Endothelial cell of umbilical vein (primary cell): Measurements from ENCODE around the gene RPS6KL1. TPM values are rescaled to one million over a fixed set of nuclear protein-coding genes. Genes with fewer than 3 reads are reported as not detected.

Experiments
- BruUV-seq: library from RNA; stranded (reverse); fragments of 400-500 nt; replicated peaks from 2 replicates; lab custom pipeline; 2021; lab: Mats Ljungman, UMichigan
- CTCF ChIA-PET: fragments of 300-600, 350-600 bp; sonication (Branson Sonifier 250); formaldehyde crosslinking; loops from one replicate; lab custom pipeline; 2021; ENCODE audit warnings: antibody characterized with exemption, inconsistent platforms; lab: Charles Lee
- POLR2A ChIA-PET: fragments of 300-600, 350-600 bp; sonication (Branson Sonifier 250); formaldehyde crosslinking; loops from one replicate; lab custom pipeline; 2021; ENCODE audit warnings: antibody characterized with exemption, inconsistent platforms; lab: Charles Lee
- DNase-seq: peaks from one replicate; pipeline ENCODE4 v3.0.0-alpha.2; 2011; ENCODE audit warnings: low read depth, low spot score
- FAIRE-seq: peaks from 2 replicates; lab custom pipeline; 2011; peaks lifted over from hg19 to GRCh38; lab: Jason Lieb, UNC
- H2AFZ ChIP-seq: 2 replicates; pipeline ENCODE4 v1.6.0; 2012; ENCODE audit warnings: low read depth, low read length, control low read depth, inconsistent platforms
- H3K27ac ChIP-seq: 2 replicates; pipeline ENCODE4 v1.5.1; 2011; ENCODE audit warnings: low read depth, mild to moderate bottlenecking, control low read depth, low read length, moderate library complexity; ENCODE audit not compliant: insufficient read depth
- H3K27me3 ChIP-seq, 2 experiments: 2 replicates each; pipeline versions ENCODE4 v1.6.0 to v1.6.1; 2011; ENCODE audit warnings: low read length in 2 of 2, mixed read lengths in 1 of 2; ENCODE audit not compliant: control insufficient read depth in 2 of 2, insufficient read depth in 2 of 2
- H3K36me3 ChIP-seq, 2 experiments: 2 replicates in 1 of 2; 3 replicates in 1 of 2; pipeline ENCODE4 v1.5.1; 2011; ENCODE audit warnings: low read length in 2 of 2, mild to moderate bottlenecking in 1 of 2, moderate library complexity in 1 of 2; ENCODE audit not compliant: control insufficient read depth in 2 of 2, insufficient read depth in 2 of 2; ENCODE audit errors: extremely low read depth in 1 of 2
- H3K4me1 ChIP-seq: 3 replicates; pipeline ENCODE4 v1.5.1; 2011; ENCODE audit warnings: mild to moderate bottlenecking, low read length; ENCODE audit not compliant: control insufficient read depth, insufficient read depth; ENCODE audit errors: extremely low read depth
- H3K4me2 ChIP-seq: 2 replicates; pipeline ENCODE4 v1.6.1; 2011; ENCODE audit warnings: low read length, control low read depth, mixed read lengths; ENCODE audit not compliant: insufficient read depth
- H3K4me3 ChIP-seq, 3 experiments: fragments of 200-600 bp in 1 of 3; sonication (generic), shearing (Covaris generic) in 1 of 3; replicated peaks in 1 of 3; 2 replicates each; pipeline ENCODE4 v1.5.1; 2011 to 2016; ENCODE audit warnings: control low read depth in 3 of 3, low read length in 3 of 3, mild to moderate bottlenecking in 2 of 3, inconsistent platforms in 1 of 3, low read depth in 1 of 3, moderate library complexity in 1 of 3; ENCODE audit not compliant: insufficient read depth in 1 of 3
- H3K79me2 ChIP-seq: 2 replicates; pipeline ENCODE4 v1.6.0; 2012; ENCODE audit warnings: low read length, inconsistent platforms; ENCODE audit not compliant: control insufficient read depth, insufficient read depth
- H3K9ac ChIP-seq: replicated peaks from 2 replicates; pipeline ENCODE3; 2011; ENCODE audit warnings: low read length, control low read depth; ENCODE audit not compliant: insufficient read depth; ENCODE audit errors: extremely low read depth
- H3K9me1 ChIP-seq: replicated peaks from 3 replicates; pipeline ENCODE4 v1.6.0; 2011; ENCODE audit warnings: mild to moderate bottlenecking, low read length; ENCODE audit not compliant: control insufficient read depth, insufficient read depth; ENCODE audit errors: extremely low read depth
- H3K9me3 ChIP-seq: replicated peaks from 2 replicates; pipeline ENCODE4 v1.5.1; 2012; ENCODE audit warnings: low read length, inconsistent platforms; ENCODE audit not compliant: control insufficient read depth, insufficient read depth
- H4K20me1 ChIP-seq: replicated peaks from 2 replicates; pipeline ENCODE3; 2011; ENCODE audit warnings: mild to moderate bottlenecking, low read length; ENCODE audit not compliant: control insufficient read depth, insufficient read depth; ENCODE audit errors: extremely low read depth
- EZH2 ChIP-seq: IDR thresholded peaks from 2 replicates; pipeline ENCODE4 v1.6.1; 2012; ENCODE audit warnings: borderline replicate concordance, low read depth, mild to moderate bottlenecking, moderate library complexity, low read length, inconsistent platforms; ENCODE audit not compliant: severe bottlenecking
- JUN ChIP-seq: IDR thresholded peaks from 2 replicates; pipeline ENCODE4 v1.6.1; 2011; ENCODE audit warnings: borderline replicate concordance, low read depth; ENCODE audit not compliant: insufficient read length, insufficient read depth
- POLR2A ChIP-seq: IDR thresholded peaks from 2 replicates; pipeline ENCODE4 v1.6.1; 2012; ENCODE audit warnings: low read depth, mild to moderate bottlenecking, control low read depth, low read length
- dilution Hi-C: fragments of 300-500 bp; cut with MboI; formaldehyde crosslinking; loops from one replicate; pipeline ENCODE4 v1.15.0; 2019; ENCODE audit warnings: low sequenced_read_pairs; ENCODE audit not compliant: extremely low pct_ligation_motif_present
- intact Hi-C: fragments of 100-400 bp; cut with micrococcal nuclease; formaldehyde crosslinking; loops from one replicate; pipeline ENCODE4 v1.10.0; 2022
- polyA plus RNA-seq, 4 experiments: library from polyadenylated mRNA; depleted of rRNA in 3 of 4; stranded (reverse) in 3 of 4; unstranded in 1 of 4; fragments of >200 nt; gene quantifications; 2 replicates each; pipeline versions ENCODE4 v1.2.1 to v1.2.3, GENCODE V29; 2011 to 2012; ENCODE audit warnings: missing spikeins in 1 of 4
- total RNA-seq: library from RNA; stranded (reverse); gene quantifications from 2 replicates; pipeline ENCODE4 v1.2.3, GENCODE V29; 2021
- TF ChIP-seq, protein P1 (sequence below): IDR thresholded peaks from 2 replicates; pipeline ENCODE4 v1.6.1; 2011; ENCODE audit not compliant: insufficient read depth, insufficient read length
- TF ChIP-seq, protein P2 (sequence below), 2 donors: IDR thresholded peaks; 1 replicate in 1 of 2; 2 replicates in 1 of 2; pipeline ENCODE4 v1.5.1; 2011; ENCODE audit warnings: low read length in 2 of 2, mild to moderate bottlenecking in 2 of 2, moderate library complexity in 2 of 2, control low read depth in 1 of 2, inconsistent platforms in 1 of 2, low read depth in 1 of 2; ENCODE audit not compliant: insufficient read depth in 1 of 2; ENCODE audit errors: extremely low read depth in 1 of 2

Gene RPS6KL1
- total and polyA plus RNA-seq, 2 donors (not counting 3 experiments of a cell fraction or from before 2014, with no cell fraction given), result 10.2 to 23.8 TPM

DNA sequence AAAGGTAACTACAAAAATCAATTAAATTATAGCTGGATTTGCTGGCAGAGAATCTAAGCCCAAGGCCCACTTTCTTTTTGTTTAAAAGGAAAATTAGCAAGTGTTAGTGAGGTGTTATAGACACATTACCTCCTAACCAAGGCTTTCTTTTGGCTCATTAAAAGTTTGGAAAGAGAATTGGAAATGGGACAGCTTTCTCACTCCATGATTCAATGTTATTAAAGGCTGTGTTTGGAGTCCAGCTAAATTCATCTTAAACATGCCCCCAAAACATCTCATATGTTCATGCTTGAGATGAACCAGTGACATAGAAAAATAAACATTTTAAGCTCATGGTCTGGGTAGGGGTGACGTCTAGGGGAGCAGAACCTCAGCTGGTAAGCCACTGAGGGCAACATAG lies 45.8 kb upstream of the RPS6KL1 start:
- H3K27me3 ChIP-seq, result no peaks in the 10 kb centered on the region
- intact Hi-C loops (no loop called here), dilution Hi-C loops (no loop called here)
- no peak overlapping the region for H3K4me2 ChIP-seq
- no peaks in the 10 kb centered on the region for H3K79me2 ChIP-seq
- FAIRE-seq (no peak), DNase-seq (no peak)
- ChIA-PET CTCF (interaction anchor here (1.2 to 3.6 kb wide), 4 partner anchors 11 to 63 kb away, joined by 3 to 20 read pairs (median 4); partner anchors contain the start of gene PGF), POLR2A (interaction anchor here (2.8 kb wide), 1 partner anchor 13 kb away, joined by 10 read pairs; the partner anchor contains the start of gene PGF)
- TF ChIP-seq, protein P1, sequence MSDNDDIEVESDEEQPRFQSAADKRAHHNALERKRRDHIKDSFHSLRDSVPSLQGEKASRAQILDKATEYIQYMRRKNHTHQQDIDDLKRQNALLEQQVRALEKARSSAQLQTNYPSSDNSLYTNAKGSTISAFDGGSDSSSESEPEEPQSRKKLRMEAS, result no peak
- TF ChIP-seq, protein P2, sequence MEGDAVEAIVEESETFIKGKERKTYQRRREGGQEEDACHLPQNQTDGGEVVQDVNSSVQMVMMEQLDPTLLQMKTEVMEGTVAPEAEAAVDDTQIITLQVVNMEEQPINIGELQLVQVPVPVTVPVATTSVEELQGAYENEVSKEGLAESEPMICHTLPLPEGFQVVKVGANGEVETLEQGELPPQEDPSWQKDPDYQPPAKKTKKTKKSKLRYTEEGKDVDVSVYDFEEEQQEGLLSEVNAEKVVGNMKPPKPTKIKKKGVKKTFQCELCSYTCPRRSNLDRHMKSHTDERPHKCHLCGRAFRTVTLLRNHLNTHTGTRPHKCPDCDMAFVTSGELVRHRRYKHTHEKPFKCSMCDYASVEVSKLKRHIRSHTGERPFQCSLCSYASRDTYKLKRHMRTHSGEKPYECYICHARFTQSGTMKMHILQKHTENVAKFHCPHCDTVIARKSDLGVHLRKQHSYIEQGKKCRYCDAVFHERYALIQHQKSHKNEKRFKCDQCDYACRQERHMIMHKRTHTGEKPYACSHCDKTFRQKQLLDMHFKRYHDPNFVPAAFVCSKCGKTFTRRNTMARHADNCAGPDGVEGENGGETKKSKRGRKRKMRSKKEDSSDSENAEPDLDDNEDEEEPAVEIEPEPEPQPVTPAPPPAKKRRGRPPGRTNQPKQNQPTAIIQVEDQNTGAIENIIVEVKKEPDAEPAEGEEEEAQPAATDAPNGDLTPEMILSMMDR (IDR thresholded peaks at IDR 0.05; ENCODE audit: extremely low read depth in 1 of 2, insufficient read depth in 1 of 2, low read depth in 1 of 2, low read length in 2 of 2), result no peak
- TF ChIP-seq POLR2A (no peak), EZH2 (no peak), JUN (no peak)
- H3K9me1 ChIP-seq, result no peaks in the 10 kb centered on the region
- H4K20me1 ChIP-seq, result no peaks in the 10 kb centered on the region
- H3K4me3 ChIP-seq, result no peak overlapping the region
- no TSS peak for BruUV-seq
- H3K9ac ChIP-seq, result no peak overlapping the region
- peaks cover 32% of the 10 kb centered on the region for H3K4me1 ChIP-seq
- H3K27ac ChIP-seq, result no peak overlapping the region
- H2AFZ ChIP-seq, result no peak overlapping the region
- no peaks in the 10 kb centered on the region for H3K9me3 ChIP-seq
- H3K36me3 ChIP-seq, result no peaks in the 10 kb centered on the region
